Left renal cortex interstitium (tissue), 4 donors: ENCODE data around the gene RANBP3L. TPM values are rescaled to one million over a fixed set of nuclear protein-coding genes. Genes with fewer than 3 reads are reported as not detected.
"Not testable (repeated sequence)": the region's sequence is repeated elsewhere in the genome, so short reads cannot be mapped to it uniquely, and the experiment has no call there.

Experiments
- DNase-seq, 4 donors: peaks; one replicate each; pipeline ENCODE4 v3.0.0-alpha.2; 2013; ENCODE audit warnings: low read depth in 4 of 4, low spot score in 2 of 4, missing footprints in 1 of 4
- polyA plus RNA-seq, 4 donors: library from polyadenylated mRNA; unstranded; fragments of 120-200 nt; gene quantifications; one replicate each; pipeline ENCODE4 v1.2.1, GENCODE V29; 2013; ENCODE audit not compliant: insufficient read length in 4 of 4

The RANBP3L gene
- polyA plus RNA-seq, 4 donors, result 5.9 to 10.5 (median 8.2) TPM

DNA sequence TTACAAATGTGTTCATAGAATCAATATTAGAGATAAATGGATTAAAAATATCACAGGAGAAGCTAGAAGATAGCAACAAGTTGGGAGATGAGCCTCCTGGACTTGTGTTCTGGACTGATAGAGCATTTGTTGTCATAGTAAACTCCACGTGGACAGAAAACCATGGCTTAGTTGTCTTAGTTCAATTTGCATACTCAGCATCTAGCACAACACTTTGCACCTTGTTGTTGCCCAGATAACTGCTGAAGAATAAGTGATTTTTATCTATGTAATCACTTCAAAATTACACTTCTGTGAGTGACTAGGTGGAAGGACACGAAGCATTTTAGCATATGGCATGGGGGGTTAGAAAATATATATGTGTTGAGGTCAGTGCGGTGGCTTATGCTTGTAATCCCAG is 4.0 kb downstream of the RANBP3L start:
- DNase-seq, result no peak

DNA sequence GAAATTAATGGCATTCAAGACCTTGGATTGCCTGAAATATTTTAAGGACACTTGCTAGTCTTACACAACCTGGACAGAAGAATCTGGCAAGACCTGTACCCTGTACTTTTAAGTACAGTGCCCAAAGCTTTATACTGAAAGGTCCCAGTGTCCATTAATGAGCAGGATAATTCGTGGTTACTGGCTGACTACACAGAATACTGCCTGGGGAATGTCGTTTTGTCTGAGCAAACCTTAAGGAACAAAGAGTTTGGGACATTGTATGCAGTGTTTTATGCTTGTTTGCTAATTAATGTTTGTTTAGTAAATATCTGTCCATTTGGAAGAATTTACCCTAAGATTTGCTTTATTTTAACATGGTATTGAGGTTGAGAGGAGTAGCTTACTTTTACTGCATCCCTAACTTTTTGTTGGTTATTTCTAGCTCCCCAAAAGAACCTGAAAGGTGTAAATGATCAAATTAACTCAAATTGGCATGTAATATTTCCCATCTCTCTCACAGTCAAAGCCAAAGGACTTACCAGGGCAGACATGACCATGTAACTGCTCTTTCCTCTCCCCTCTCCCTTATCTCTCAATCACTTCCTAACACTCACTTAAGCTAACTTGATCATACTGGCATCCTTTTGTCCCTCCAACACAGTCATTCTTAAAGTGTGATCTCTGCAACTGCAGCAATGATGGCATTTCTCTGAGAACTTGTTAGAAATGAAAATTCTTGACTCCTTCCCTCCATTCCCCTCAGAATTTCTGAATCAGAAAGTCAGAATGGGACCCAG is 15.7 kb downstream of the RANBP3L start:
- DNase-seq, result no peak

DNA sequence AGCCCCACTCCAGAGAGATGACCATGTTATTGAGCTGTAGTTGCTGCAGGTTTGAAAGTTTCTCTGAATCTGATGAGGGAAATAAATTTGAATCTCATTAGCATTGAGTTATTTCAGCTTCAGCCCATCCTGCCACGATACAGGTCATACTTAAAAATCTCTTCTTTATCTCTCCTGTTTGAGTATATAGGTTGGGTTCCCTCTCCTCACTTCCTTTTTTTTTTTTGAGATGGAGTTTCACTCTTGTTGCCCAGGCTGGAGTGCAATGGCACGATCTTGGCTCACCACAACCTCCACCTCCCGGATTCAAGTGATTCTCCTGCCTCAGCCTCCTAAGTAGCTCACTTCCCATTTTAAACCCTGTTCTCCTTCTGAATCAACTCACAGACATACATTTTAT is 17.9 kb downstream of the RANBP3L start:
- not testable (repeated sequence) for DNase-seq

DNA sequence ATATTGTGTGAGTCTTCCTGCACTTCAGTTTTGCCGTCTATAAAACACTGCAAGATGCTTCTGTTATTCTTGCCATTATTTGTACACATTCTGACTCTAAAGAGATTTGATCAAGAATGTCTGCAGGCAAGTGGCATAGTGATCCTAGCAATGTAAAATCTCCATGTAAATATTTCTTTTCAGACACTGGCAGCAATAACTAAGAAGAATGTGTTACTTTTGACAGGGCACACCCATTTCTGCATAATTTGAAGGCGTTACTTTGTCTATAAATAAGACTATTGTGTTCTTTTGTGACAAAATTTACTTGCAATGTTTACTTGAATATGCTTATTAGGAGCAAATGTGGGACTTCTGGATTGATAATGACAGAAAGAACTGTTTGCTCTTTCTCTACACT is 20.1 kb downstream of the RANBP3L start:
- no peak for DNase-seq

DNA sequence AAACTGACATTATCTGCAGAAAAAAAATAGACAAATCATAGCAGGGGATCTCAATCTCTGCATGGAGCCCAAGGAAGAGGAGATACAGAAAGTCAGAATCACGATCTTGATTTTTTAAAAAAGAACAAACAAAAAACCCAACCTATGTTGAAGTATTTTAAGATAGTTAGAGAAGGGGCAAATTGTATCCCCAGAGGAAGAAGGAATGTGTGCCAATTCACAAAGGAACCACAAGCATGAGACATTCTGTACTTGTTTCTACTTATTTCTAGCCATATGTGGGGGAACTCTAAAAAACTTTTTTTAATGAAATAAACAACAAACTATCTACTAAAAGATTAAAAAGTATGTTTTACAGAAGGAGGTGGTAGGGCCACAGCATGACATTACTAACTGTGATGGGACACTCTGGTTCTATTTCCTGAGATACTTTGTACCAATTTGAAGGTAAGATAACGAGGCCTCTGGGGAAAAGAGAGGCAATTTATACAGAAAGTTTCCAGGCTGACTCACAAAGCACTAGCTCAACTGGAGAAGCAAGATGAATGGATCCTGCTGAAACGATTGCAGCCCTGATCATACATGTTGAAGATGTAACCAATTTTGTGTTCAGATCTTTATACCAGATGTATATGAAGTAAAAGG is 22.5 kb downstream of the RANBP3L start:
- no peak for DNase-seq

DNA sequence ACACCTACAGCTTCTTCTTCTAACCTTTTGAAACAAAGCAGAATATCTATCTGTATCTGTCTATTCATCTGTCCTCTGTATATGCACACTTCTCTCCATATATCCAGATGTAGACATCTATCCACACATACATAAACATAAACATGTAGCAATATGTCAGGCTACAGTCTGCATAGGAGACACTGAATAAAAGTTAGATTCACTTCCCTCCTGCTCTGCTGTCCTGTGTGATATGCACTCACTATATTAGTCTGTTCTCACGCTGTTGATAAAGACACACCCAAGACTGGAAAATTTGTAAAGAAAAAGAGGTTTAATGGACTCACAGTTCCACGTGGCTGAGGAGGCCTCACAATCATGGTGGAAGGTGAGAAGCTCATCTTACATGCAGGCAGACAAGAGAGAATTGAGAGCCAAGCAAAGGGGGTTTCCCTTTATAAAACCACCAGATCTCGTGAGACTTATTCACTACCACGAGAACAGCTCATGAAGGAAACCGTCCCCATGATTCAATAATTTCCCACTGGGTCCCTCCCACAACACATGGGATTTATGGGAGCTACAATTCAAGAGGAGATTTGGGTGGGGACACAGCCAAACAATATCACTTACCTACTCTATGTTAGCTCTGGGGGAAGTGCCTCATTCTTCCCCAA is 24.1 kb downstream of the RANBP3L start:
- no peak for DNase-seq

DNA sequence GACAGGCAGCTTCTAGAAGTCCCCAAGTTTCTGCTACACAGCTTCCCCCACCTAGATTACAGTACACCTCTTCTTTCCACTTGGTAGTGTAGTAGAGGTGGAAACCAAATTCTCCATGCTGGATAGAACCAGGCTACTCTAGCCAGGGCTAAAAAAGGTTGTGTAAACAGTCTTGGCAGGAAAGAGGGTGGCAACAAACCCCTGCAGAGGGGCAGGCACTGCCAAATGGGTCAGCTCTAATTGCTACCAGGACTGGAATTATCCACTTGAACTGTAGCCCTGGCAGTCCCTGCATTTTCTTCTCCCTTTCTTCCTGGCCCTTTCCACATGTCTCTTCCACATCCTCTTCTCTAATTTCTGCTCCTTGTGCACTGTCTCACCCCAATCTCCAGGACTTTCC is 24.8 kb downstream of the RANBP3L start:
- DNase-seq, result no peak

DNA sequence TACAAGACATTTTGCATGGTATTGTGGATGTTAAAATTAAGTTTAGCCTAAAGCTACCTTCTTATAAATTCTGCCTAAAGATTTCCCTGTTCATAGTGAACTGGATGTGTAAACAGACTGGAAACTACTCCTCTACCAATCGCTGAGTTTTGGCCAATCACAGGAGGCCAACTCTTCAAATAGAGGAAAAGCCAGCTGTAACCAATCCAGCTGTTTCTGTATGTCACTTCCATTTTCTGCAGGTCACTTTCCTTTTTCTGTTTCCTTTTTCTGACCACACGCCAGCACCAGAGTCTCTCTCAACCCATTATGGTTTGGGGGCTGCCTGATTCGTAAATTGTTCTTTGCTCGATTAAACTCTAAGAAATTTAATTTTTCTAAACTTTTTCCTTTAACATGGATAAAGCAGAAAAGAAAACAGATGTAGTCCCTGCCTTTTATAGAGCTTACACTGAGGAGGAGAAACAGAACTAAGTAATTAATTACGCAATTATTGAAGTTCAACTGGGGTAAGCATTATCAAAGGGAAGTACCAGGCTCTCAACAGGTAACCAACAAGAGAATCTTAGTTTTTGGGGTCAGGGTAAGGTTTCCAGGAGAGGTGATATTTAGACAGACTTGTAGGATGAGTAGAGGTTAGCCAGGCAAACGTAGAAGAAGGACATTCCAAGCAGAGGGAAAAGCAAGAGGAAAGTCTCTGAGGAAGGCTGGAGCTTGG is 27.7 kb downstream of the RANBP3L start:
- DNase-seq, result no peak

DNA sequence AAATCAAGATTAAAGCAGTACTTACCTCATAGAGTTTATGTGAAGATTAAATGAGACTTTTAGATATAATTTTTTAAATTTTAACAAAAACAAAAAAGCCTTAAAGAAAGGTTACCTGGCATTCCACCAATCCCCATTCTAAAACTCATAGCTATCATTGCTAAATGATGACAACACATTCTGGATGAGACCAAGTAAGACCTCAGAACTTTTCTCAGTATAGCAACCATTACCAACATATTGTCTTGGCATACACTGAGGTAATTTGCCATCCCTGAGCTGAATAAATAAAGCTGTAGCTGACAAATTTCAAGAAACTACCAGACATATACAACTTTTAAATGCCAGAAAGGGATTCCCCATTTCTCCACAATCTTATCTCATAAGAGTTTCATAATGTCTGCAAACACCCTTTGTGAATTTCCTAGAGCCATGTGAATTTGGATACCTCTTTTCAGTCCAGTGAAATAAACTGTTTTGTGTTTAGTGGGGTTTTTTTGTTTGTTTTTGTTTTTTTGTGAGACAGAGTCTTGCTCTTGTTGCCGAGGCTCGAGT is 29.5 kb downstream of the RANBP3L start:
- no peak for DNase-seq

DNA sequence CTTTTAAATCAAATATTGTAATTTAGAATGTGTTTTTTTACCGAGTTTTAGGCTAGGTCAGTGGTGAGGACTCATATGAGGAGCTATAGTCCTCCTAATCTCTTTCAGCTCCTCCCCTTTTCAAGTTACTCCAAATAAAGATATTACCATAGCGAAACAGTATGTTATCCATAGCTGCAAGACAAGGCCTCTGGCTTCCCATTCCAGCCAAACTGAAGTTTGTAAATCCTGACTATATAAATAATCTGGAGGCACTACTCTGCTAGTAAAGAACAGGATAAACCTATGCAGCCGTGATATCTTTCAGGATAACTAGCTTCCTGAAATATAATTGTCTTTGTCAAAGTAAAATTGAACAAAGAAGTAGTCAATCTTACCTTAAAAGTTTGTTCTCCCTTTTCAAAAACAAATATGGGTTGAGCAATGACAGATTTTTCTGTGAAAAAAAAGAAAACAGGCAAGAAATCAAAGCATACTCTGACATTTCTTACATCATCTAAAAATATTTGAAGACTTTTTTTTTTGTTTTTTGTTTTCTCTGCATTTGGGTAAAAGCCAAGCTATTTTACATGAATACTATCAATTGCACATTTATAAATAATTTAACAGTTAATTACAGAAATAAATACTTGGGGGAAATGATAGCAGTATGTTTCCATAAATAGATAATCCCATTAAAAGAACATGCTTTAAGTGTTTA is 30.7 kb downstream of the RANBP3L start:
- DNase-seq, result no peak

DNA sequence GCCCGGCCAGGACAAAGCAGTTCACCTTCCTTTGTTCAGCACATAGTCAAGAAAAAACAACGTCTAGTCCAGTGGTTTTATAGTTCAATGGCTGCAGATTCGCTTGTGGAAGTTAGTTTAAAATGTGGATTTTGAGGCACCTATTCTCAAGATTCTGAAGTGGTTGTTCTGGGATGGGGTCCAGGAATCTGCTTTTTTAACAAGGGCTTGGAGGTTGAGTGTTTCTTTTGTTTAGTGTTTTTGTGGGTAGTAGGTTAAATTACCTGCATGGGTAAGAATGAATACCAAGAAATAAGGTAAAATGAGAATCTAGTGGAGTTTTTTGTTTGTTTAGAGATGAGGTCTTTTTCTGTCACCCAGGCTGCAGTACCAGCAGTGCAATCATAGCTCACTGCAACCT is 31.5 kb downstream of the RANBP3L start:
- no peak for DNase-seq

DNA sequence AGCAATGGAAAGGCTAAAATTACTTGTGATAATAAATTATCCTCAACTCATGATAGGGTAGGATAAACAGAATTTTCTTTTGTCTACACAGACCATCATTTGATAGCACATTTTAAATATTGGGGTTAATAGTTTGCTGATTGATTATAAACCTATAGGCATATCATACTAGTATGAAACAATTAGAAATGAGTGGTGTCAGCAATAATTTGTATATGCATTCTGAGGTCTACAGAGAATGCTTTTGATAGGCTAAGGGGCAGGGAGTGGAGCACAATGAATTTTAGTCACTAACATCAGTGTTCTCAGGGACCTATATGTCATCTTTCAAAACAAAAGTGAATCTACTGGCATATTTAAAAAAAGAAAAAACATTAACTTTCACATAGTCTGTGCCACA is 32.2 kb downstream of the RANBP3L start:
- DNase-seq, result no peak

DNA sequence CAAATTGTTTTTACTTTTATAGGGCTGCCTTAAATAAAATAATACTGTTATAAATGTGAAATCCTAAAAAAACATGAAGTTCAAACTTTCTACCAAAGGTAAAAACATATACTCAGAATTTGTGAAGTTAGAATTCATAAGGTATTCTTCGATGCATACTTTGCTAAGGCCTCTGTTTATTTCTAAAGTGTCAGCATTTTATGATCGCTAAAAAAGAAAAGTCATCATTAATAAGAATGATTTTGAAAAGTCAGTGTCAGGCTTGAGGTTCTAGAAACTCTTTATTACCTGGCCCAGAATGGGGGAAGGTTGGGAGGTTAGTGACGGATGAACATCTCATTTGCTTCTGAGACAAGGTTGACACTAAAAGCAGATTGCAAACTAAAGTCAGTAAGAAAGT is 33.8 kb downstream of the RANBP3L start:
- no peak for DNase-seq

DNA sequence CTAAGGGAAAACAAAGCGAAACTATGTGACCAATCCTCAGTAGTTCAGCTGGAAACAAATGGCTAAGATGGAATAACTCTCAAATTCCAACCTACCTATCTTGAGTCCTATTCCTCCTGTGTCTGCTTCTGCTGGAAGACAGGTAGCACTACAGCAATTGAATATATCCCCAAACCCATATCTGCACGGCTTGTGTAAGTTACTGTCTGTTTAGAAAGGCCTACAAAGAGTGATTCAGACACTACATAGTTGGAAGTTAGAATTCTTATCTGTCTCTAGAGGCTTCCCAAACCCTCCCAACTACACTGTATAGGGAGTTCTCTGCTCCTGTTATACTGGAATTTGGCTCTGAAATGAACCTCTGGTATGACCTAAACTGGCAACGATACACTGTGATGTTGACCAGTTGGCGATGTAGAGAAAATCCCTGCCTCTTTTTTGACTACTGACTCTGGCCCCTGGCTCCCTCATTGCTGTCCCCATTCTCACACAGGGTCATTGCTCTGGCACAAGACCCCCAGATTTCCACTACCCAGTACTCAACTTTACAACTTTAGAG is 37.4 kb downstream of the RANBP3L start:
- no peak for DNase-seq

DNA sequence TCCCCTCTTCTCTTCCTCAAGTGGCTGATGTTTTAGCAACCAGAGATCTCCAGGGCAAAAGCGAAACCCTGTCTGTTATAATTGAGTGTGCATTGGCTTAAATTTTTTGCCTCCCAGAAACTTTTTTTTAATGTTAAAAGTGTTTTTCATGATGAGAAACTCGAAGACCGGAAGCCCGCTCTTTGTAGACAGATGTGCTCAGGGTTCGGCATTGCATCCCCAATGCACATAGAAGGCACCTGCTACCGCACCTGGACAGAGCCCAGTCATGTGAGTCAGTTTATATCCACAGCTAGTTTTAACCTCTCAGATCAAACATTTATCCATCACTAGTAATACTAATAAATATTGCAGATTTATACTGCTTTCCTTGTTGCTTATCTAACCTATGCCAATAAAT is 40.5 kb downstream of the RANBP3L start:
- no peak for DNase-seq

DNA sequence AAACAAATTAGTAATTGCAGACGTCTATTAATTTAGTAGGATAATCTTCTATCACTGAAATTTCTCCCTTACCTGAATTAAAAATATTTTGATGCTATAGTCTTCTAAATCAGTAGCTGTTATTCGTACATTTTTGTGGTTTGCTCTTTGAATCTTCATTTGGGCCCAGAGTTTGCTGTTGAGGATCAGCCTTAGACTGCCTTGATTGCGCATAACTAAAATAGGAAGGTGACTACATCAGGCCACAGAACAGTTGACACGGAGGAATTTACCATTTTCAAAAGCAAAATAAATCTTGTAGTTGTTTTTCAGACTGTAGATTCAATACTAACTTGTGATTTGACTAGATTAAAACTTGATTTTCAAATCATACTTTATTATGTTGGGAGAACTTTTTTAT is 48.1 kb downstream of the RANBP3L start:
- no peak for DNase-seq

DNA sequence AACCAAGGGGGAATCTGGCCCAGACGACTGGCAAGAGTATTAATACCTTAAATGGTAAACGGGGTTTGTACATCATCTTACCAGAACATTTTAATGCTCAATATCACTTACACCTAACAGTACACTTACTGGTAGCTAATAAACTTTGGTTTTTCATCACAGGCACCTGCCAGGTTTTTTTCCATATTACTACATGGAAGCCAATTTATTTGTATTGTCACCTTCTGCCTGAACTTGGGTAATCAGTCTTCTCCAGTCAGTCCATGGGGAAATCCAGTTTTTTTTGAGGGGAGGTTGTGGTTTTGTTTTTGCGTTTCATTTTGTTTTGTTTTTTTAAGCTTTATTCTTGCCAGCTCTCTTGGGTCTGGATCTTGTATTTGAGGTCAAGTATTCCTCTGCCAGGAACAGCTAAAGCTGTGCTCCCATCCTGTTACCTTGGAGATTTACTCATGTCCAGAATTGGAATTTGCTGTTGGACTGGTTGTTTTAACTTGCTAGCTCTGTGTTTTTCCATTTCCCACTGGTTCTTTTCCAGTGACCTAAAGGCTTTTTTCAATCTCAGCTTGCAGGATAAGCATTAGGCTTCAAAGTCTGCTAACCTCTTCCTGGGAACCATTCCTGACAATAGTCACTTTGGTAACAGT is 48.9 kb downstream of the RANBP3L start:
- no peak for DNase-seq

DNA sequence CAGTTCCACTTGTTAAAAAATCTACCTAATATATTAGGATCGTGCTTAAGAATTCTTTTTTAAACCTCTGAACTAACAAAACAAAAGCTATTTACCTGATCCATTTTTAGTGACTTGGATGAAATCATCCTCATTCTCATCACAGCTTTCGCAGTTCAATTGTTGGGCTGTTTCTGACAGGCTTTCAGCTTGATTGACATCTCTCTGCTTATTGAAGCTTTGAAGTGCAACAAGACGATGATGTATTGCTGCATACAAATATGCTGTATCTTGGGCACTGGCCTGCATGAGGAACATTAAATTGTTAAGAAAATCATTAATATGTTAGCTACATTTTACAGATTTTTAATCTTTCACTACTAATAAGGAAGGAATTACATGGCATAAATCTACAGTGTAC is 50.5 kb downstream of the RANBP3L start:
- DNase-seq, result no peak

DNA sequence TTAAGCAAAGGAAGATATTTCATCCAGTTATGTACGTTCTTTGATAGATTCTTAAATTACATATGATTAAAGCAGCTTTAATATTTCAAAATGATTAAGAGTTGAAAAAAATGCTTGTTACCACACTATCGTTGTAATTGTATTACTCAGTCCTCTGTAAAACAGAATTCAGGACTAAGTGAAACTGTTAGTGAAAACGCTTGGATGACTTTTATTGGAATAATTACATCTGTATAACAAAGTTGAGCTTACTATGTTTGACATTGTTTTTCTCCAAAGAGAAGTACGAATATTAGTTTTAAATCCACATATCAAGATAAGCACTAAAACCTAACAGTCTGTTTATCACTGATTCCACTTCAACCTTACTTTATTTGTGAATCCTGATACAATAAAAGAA is 51.3 kb downstream of the RANBP3L start:
- DNase-seq, result no peak
